HG03575 (cell line): ENCODE measurements around the gene LRRC8D.
"Not testable (repeated sequence)": the region's sequence is repeated elsewhere in the genome, so short reads cannot be mapped to it uniquely, and the experiment has no call there.

Source experiments
- ATAC-seq: cut with Tn5 transposase; IDR thresholded peaks from one replicate; pipeline ENCODE4 v1.9.1; 2021; ENCODE audit not compliant: unreplicated experiment, insufficient number of reproducible peaks, low FRiP score; ENCODE audit errors: extremely low read depth

Gene LRRC8D

GRCh38 chr1:89971600-89971999, 150.8 kb downstream of the LRRC8D start:
- ATAC-seq = peak; percentile 80

- ATAC-seq = no peak
Measured at GRCh38 chr1:89972024-89972423, 151.2 kb downstream of the LRRC8D start.

GRCh38 chr1:89973471-89974127, 152.8 kb downstream of the LRRC8D start:
- no peak for ATAC-seq

GRCh38 chr1:89974256-89974655, 153.4 kb downstream of the LRRC8D start:
- no peak for ATAC-seq

- ATAC-seq = no peak
Measured at GRCh38 chr1:89974696-89975470, 154.1 kb downstream of the LRRC8D start.

GRCh38 chr1:89975540-89976125, 154.8 kb downstream of the LRRC8D start:
- ATAC-seq = no peak

- no peak for ATAC-seq
Measured at GRCh38 chr1:89978755-89979154, 157.9 kb downstream of the LRRC8D start.

- ATAC-seq = no peak
Measured at GRCh38 chr1:89980605-89981004, 159.8 kb downstream of the LRRC8D start.

- ATAC-seq = not testable (repeated sequence)
Measured at GRCh38 chr1:89982846-89983245, 162.0 kb downstream of the LRRC8D start.

- ATAC-seq = not testable (repeated sequence)
Measured at GRCh38 chr1:89984564-89985116, 163.8 kb downstream of the LRRC8D start.

GRCh38 chr1:89986020-89986419, 165.2 kb downstream of the LRRC8D start:
- no peak for ATAC-seq
